GM23248 (cell line): ENCODE results near the gene PPT1.

Source experiments
- EZH2 ChIP-seq: fragments of 200-600 bp; sonication (generic); IDR thresholded peaks from 2 replicates; pipeline ENCODE4 v1.6.1; 2018; ENCODE audit warnings: antibody characterized with exemption, mild to moderate bottlenecking; ENCODE audit not compliant: insufficient read depth, poor library complexity, severe bottlenecking
- EZH2phosphoT487 ChIP-seq: fragments of 200-600 bp; sonication (generic); IDR thresholded peaks from 2 replicates; pipeline ENCODE4 v1.6.1; 2018; ENCODE audit warnings: antibody characterized with exemption, moderate library complexity, mild to moderate bottlenecking, low read depth; ENCODE audit not compliant: insufficient read depth

DNA sequence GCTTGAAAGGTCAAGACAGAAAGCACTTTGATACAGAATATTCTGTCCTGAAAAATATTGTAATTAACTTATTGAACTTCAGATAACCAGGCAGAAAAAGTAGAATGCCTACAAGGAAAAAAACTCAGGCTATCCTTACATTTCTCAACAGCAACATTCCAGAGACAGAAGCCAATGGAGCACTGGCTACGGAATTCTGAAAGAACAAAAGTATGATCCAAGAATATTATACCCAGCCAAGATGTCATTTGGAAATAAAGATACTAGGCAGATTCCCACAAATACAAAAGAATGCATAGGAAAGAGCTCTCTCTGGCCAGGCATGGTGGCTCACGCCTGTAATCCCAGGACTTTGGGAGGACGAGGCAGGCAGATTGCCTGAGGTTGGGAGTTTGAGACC is 5.8 kb upstream of the PPT1 start:
- no peak for TF ChIP-seq EZH2
- TF ChIP-seq EZH2phosphoT487: no peak
